RPMI8226 (cell line): ENCODE data around the gene C8A.

Experiments used
- DNase-seq: peaks from one replicate; pipeline ENCODE4 v3.0.0-alpha.2; 2015

C8A gene

GRCh38 chr1:56854521-56855099 is at the start of gene C8A:
C8A (plus strand) TSS chr1:56854797; CDS start chr1:56854902, 105 bp downstream.
- DNase-seq = no peak

GRCh38 chr1:56806804-56807203 is 47.8 kb upstream of the C8A start:
- DNase-seq = no peak

GRCh38 chr1:56808410-56808809 is 46.2 kb upstream of the C8A start:
- no peak for DNase-seq

GRCh38 chr1:56811331-56811730 is 43.3 kb upstream of the C8A start:
- DNase-seq = no peak

GRCh38 chr1:56814205-56814604 is 40.4 kb upstream of the C8A start:
- no peak for DNase-seq

GRCh38 chr1:56816264-56816663 is 38.3 kb upstream of the C8A start:
- DNase-seq = no peak

- DNase-seq = no peak
Observed at GRCh38 chr1:56816909-56817308, 37.7 kb upstream of the C8A start.

- no peak for DNase-seq
Observed at GRCh38 chr1:56817716-56818463, 36.7 kb upstream of the C8A start.

GRCh38 chr1:56819387-56819899 is 35.2 kb upstream of the C8A start, which contains the start of gene FYB2:
FYB2 (minus strand) TSS chr1:56819404; CDS start chr1:56819290, 114 bp downstream.
- DNase-seq = no peak

- peak; percentile 78 for DNase-seq
Observed at GRCh38 chr1:56820755-56821461, 33.7 kb upstream of the C8A start.

GRCh38 chr1:56821462-56821797 is 33.2 kb upstream of the C8A start:
- DNase-seq = no peak

- no peak for DNase-seq
Observed at GRCh38 chr1:56824271-56824670, 30.3 kb upstream of the C8A start.

GRCh38 chr1:56824938-56825337 is 29.7 kb upstream of the C8A start:
- no peak for DNase-seq

GRCh38 chr1:56825436-56825835 is 29.2 kb upstream of the C8A start:
- no peak for DNase-seq

GRCh38 chr1:56827711-56828110 is 26.9 kb upstream of the C8A start:
- no peak for DNase-seq

GRCh38 chr1:56830052-56830451 is 24.5 kb upstream of the C8A start:
- no peak for DNase-seq

GRCh38 chr1:56831871-56832693 is 22.5 kb upstream of the C8A start:
- peak; percentile 80 for DNase-seq

- DNase-seq = no peak
Observed at GRCh38 chr1:56833088-56833487, 21.5 kb upstream of the C8A start.

GRCh38 chr1:56834137-56834900 is 20.3 kb upstream of the C8A start:
- DNase-seq = no peak

- DNase-seq = no peak
Observed at GRCh38 chr1:56835657-56836056, 18.9 kb upstream of the C8A start.

- DNase-seq = no peak
Observed at GRCh38 chr1:56836359-56836758, 18.2 kb upstream of the C8A start.

- no peak for DNase-seq
Observed at GRCh38 chr1:56837244-56837939, 17.2 kb upstream of the C8A start.
